TTC549 (cell line): ENCODE results near the gene ELL2.
"Not testable (repeated sequence)": the region's sequence is repeated elsewhere in the genome, so short reads cannot be mapped to it uniquely, and the experiment has no call there.

Experiments used
- FAIRE-seq: peaks from 2 replicates; lab custom pipeline; 2012; peaks lifted over from hg19 to GRCh38; lab: Jason Lieb, UNC

ELL2 gene

GRCh38 chr5:95930141-95930930, 31.3 kb downstream of the ELL2 start:
- FAIRE-seq, result no peak

DNA sequence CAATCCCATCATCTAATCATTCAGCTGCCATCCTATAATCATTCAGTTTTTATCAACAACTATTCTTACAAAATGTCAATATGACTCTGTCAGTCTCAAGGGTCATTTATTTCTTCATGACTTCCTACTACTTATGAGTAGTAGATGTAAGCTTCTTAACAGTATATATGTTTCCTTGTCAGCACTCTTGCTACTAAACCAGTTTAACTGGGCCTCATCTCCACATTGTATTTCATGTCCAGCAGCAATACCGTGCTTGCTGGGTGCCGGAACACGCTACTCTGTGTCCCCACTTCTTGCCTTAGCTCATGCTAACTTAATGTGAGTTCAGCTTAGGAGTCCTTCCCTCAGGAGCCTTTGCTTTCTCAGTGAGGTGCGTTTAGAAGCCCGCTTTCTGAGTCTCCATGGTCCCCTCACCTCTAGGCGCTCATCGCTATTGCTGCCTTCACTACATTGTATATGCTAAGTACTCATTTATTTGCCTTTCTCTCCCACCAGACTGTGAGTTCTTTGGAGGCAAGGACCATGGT, 32.9 kb downstream of the ELL2 start:
- no peak for FAIRE-seq

- no peak for FAIRE-seq
Measured at GRCh38 chr5:95927927-95928723, 33.5 kb downstream of the ELL2 start.

DNA sequence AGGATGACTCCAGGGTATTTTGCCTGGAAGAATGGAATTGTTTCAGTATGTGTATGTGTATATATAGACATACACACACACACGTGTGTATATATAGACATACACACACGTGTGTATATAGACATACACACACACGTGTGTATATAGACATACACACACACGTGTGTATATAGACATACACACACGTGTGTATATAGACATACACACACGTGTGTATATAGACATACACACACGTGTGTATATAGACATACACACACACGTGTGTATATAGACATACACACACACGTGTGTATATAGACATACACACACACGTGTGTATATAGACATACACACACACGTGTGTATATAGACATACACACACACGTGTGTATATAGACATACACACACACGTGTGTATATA, 34.4 kb downstream of the ELL2 start:
- not testable (repeated sequence) for FAIRE-seq

DNA sequence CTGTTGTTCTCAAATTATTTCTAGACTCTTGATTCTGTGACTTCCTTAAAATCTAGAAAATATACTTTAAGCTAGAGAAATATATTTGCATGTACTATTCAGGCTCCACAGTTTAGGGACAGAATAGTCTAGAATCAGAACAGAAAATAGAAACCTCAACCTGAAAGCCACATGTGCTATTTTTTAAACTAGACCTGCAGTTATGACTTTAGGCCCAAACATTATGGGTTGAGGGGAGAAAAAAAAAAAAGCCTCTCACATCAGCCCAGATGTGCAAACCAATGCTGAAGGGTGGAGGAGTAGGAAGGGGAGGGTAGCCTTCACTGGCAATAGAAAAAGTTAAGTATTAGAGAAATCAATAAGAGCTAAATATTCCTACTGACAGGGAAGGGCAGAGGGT, 35.7 kb downstream of the ELL2 start:
- FAIRE-seq, result no peak

DNA sequence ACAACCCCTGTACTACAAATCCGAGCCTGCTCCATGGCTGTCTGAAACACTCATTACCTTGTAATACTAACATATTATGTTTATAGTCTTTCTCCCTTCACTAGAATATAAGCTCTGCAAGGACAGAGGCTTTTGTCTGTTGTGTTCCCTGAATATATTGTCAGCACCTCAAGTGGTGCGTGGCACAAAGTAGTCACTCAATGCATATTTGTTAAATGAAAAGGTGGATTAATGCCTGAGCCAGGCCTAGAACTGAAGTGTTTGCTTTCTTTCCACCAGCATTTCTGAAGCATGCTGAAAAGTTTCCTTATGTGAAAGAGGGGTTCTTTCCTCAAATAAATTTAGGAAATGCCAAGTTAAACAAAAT, 36.3 kb downstream of the ELL2 start:
- no peak for FAIRE-seq

GRCh38 chr5:95924720-95925377, 36.8 kb downstream of the ELL2 start:
- no peak for FAIRE-seq

DNA sequence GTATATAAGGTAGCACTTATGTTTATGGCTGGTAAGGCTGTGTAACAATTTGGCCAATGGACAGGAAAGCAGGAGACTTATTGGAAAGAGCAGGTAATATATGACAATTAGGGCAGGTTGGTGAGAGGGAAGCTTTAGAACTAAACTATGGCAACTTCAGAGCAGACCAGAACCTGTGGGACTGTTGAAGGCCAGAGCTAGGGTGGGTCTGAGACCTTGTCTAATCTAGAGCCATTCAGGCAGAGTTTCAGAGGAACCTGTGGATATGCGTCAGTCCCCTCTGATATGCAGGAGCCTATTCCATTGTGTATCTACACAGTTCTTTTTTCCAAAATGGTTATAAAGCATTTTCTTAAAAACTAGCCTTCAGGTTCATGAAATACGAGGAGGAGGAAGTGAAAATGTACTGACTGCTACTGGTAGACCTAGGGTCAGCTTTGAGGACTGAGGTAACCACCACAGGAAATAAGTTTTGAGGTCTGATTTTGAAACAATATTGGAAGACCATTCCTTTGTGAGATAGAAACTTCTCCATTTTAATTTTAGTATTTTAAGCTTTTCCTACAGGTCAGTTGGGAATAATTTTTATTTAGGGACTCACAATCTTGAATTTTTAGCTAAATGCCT, 37.6 kb downstream of the ELL2 start:
- FAIRE-seq, result no peak

DNA sequence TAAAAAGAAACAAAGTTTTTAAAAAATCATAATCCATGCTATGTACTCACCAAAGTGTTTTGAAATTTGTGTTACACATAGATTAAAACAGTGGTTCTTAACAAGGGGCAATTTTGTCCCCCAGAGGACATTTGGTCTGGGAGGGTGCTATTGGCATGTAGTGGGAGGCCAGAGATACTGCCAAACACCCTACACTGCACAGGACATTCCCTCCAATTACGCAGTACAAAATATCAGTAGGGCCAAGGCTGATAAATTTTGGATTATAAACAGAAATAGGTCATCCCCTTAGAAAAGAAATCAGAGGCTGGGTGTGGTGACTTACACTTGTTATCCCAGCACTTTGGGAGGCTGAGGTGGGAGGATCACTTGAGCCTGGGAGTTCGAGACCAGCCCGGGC, 38.9 kb downstream of the ELL2 start:
- no peak for FAIRE-seq

DNA sequence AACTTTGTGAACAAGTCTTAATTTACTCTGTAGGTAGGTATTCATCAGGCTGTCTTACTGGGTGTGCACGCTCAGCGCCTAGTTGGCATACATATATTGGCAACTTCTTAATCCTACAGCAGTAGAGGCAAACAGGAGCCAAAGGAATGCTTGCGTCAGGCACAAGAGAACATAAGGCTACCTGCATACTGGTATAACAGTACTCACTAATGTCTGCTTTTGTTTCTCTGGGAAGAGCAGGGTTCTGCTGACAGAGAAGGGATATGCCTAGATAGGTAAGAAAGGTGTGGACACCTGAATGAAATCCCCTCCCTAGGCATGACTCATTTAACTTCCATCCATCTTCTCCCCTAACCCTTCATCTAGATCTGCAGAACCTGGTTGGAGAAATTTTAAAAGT, 40.1 kb downstream of the ELL2 start:
- FAIRE-seq, result no peak

- FAIRE-seq, result no peak
Measured at GRCh38 chr5:95920822-95921221, 40.8 kb downstream of the ELL2 start.

- FAIRE-seq, result no peak
Measured at GRCh38 chr5:95919658-95920057, 42.0 kb downstream of the ELL2 start.

- no peak for FAIRE-seq
Measured at GRCh38 chr5:95918421-95919006, 43.1 kb downstream of the ELL2 start.

DNA sequence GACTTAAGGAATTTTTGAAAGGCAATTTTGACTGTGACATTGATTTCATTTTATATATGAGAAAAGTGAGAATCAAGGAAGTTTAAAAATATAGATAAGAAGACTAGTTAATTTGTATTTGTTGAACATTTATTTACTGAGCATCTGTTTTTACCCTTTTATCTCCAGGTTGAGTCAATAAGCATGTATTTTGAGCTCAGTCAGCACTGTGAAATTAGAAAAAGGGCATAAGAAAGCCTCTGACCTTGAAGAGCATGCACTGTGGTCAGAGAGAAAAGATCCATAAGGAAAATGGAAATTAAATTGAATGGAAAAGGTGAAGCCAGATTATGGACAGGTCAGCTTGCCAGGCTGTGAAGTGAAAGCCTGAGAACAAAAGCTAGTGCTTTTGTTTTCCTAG, 44.4 kb downstream of the ELL2 start:
- FAIRE-seq, result no peak

- FAIRE-seq, result no peak
Measured at GRCh38 chr5:95916687-95917085, 45.0 kb downstream of the ELL2 start.

- no peak for FAIRE-seq
Measured at GRCh38 chr5:95915999-95916686, 45.5 kb downstream of the ELL2 start.

- no peak for FAIRE-seq
Measured at GRCh38 chr5:95913663-95914062, 48.0 kb downstream of the ELL2 start.

DNA sequence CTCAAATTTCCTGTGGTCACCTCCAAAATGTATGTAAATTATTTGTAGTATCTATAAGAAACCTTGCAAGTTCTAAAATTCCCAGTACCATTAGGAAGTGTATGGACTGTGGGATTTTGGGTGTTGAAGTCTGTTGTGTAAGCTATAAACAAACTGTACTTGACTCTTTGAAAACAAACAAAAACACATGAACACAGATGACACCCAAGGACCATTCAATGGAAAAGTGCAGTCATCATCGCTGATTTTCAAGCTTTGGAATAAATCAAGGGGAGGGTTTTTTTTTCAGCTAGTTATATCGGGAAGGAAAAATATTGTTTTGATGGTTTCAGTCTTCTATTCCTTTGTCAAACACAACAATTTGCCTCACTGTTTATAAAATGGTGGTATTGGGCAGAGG, 49.6 kb downstream of the ELL2 start:
- FAIRE-seq, result no peak

GRCh38 chr5:95910521-95910920, 51.1 kb downstream of the ELL2 start:
- no peak for FAIRE-seq

DNA sequence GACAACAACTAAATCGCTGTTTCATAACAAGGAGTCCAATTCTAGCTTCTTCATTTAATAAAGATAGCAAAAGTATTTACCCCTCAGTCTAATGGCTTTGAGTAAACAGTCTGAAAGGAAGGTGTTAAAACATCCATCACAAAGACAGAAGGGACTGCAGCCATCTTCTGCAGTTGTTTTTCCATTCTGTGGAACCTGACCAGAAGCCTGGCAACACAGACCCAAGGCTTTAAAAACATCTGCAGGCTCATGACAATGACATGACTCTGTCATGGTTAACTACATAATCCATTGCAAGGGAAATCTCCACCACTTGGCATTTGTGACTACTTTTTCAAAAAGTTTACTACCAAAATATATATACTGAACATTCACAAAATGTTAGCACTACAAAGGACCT, 51.9 kb downstream of the ELL2 start:
- no peak for FAIRE-seq

DNA sequence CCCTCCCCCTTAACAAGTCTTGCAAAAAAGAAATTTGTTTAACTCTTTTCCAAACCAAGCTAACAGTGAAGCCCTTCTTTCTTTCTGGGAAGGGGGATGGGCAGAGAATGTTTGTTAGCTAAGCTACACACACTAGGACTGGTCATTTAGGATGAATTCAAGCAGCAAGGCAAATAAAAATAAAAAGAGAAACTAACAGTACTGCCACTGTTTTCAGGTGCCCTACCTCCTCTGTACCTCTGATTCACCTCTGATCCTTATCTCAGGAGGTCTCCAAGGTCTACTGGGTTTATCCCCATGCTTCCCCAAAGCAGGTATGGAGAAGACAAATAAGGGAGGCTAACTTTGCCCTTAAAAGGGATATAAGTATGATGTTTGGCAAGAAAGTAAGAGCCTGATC, 52.9 kb downstream of the ELL2 start:
- FAIRE-seq, result no peak
